Measurements from ENCODE around the gene ZNF248. TPM values are rescaled to one million over a fixed set of nuclear protein-coding genes. Genes with fewer than 3 reads are reported as not detected.

Gene ZNF248
- total RNA-seq, 1 experiment from 2014 or later, result 15.1 TPM

GRCh38 chr10:37774351-37774750, 83.1 kb downstream of the ZNF248 start:
- no peaks in the 10 kb centered on the region for H3K27me3 ChIP-seq (ENCODE audit: insufficient read depth, low read depth)
- H2AFZ ChIP-seq, result no peak overlapping the region
- no peaks in the 10 kb centered on the region for H4K20me1 ChIP-seq (ENCODE audit: insufficient read depth)
- intact Hi-C loops (cut with micrococcal nuclease; ENCODE audit: unreplicated experiment), result no loop called here
- no peak for TF ChIP-seq CTCF (conservative IDR thresholded peaks at IDR 0.05)
- no peak for TF ChIP-seq EZH2 (IDR thresholded peaks at IDR 0.05; ENCODE audit: low read depth)
- H3K9me3 ChIP-seq (ENCODE audit: insufficient read depth, low read depth), result no peaks in the 10 kb centered on the region
- no peaks in the 10 kb centered on the region for H3K4me1 ChIP-seq (replicated peaks; ENCODE audit: insufficient read depth)
- CTCF ChIA-PET, result no interaction called here
- H3K9me2 ChIP-seq (ENCODE audit: insufficient read depth), result no peaks in the 10 kb centered on the region
- no peaks in the 10 kb centered on the region for H3K79me2 ChIP-seq (ENCODE audit: low read depth)
- POLR2A ChIA-PET (ENCODE audit: unreplicated experiment), result no interaction called here
- no peaks in the 10 kb centered on the region for H3K36me3 ChIP-seq (ENCODE audit: low read depth)
- H3K4me2 ChIP-seq, result no peak overlapping the region
- no peak for DNase-seq
- no TSS peak for BruUV-seq (replicated peaks)
- no peak overlapping the region for H3K27ac ChIP-seq
- H3K4me3 ChIP-seq, result no peak overlapping the region
- H3F3A ChIP-seq (ENCODE audit: insufficient read depth, low read depth), result no peaks in the 10 kb centered on the region

GRCh38 chr10:37765216-37765615, 92.2 kb downstream of the ZNF248 start:
- CTCF ChIA-PET, result no interaction called here
- H2AFZ ChIP-seq, result no peak overlapping the region
- no peaks in the 10 kb centered on the region for H3K27me3 ChIP-seq (ENCODE audit: insufficient read depth, low read depth)
- intact Hi-C loops (cut with micrococcal nuclease; ENCODE audit: unreplicated experiment), result no loop called here
- no peak overlapping the region for H3K4me2 ChIP-seq
- H3F3A ChIP-seq (ENCODE audit: insufficient read depth, low read depth), result no peaks in the 10 kb centered on the region
- no peaks in the 10 kb centered on the region for H3K4me1 ChIP-seq (replicated peaks; ENCODE audit: insufficient read depth)
- H3K79me2 ChIP-seq (ENCODE audit: low read depth), result no peaks in the 10 kb centered on the region
- DNase-seq, result no peak
- no peaks in the 10 kb centered on the region for H3K36me3 ChIP-seq (ENCODE audit: low read depth)
- H4K20me1 ChIP-seq (ENCODE audit: insufficient read depth), result no peaks in the 10 kb centered on the region
- BruUV-seq (replicated peaks), result no TSS peak
- POLR2A ChIA-PET (ENCODE audit: unreplicated experiment), result no interaction called here
- no peak for TF ChIP-seq EZH2 (IDR thresholded peaks at IDR 0.05; ENCODE audit: low read depth)
- TF ChIP-seq CTCF (conservative IDR thresholded peaks at IDR 0.05), result no peak
- H3K9me2 ChIP-seq (ENCODE audit: insufficient read depth), result no peaks in the 10 kb centered on the region
- H3K4me3 ChIP-seq, result no peak overlapping the region
- no peaks in the 10 kb centered on the region for H3K9me3 ChIP-seq (ENCODE audit: insufficient read depth, low read depth)
- H3K27ac ChIP-seq, result no peak overlapping the region

- POLR2A ChIA-PET (ENCODE audit: unreplicated experiment), result no interaction called here
- CTCF ChIA-PET, result no interaction called here
These were observed 94.3 kb downstream of the ZNF248 start for GRCh38 chr10:37763132-37763531.

More at GRCh38 chr10:37763132-37763531, 94.3 kb downstream of the ZNF248 start:
- Histone ChIP-seq H3K79me2 (ENCODE audit: low read depth) (no peaks in the 10 kb centered on the region), H3K9me3 (ENCODE audit: insufficient read depth, low read depth) (no peaks in the 10 kb centered on the region), H3K4me1 (replicated peaks; ENCODE audit: insufficient read depth) (no peaks in the 10 kb centered on the region), H3K4me2 (no peak overlapping the region), H4K20me1 (ENCODE audit: insufficient read depth) (no peaks in the 10 kb centered on the region), H3K27me3 (ENCODE audit: insufficient read depth, low read depth) (no peaks in the 10 kb centered on the region), H3K27ac (no peak overlapping the region), H3K4me3 (no peak overlapping the region), H3K36me3 (ENCODE audit: low read depth) (no peaks in the 10 kb centered on the region), H3F3A (ENCODE audit: insufficient read depth, low read depth) (no peaks in the 10 kb centered on the region), H3K9me2 (ENCODE audit: insufficient read depth) (no peaks in the 10 kb centered on the region), H2AFZ (no peak overlapping the region)
- no peak for TF ChIP-seq CTCF (conservative IDR thresholded peaks at IDR 0.05)
- no peak for TF ChIP-seq EZH2 (IDR thresholded peaks at IDR 0.05; ENCODE audit: low read depth)
- intact Hi-C loops (cut with micrococcal nuclease; ENCODE audit: unreplicated experiment), result no loop called here
- no peak for DNase-seq
- BruUV-seq (replicated peaks), result no TSS peak

Measured in PC-9 (cell line).